GM19193 (cell line): ENCODE measurements around the gene PLA2G2C.

ENCODE experiments used
- POLR2A ChIP-seq: IDR thresholded peaks from 4 replicates; pipeline ENCODE4 v1.6.1; 2011; ENCODE audit not compliant: insufficient read depth, insufficient read length; ENCODE audit errors: extremely low read depth

Gene PLA2G2C

GRCh38 chr1:20194224-20194623 lies 7.9 kb upstream of the PLA2G2C start:
- TF ChIP-seq POLR2A = no peak

- TF ChIP-seq POLR2A = no peak
These were observed 6.6 kb upstream of the PLA2G2C start for GRCh38 chr1:20192871-20193411.

- no peak for TF ChIP-seq POLR2A
These were observed 6.0 kb upstream of the PLA2G2C start for GRCh38 chr1:20192364-20192763.

- TF ChIP-seq POLR2A = no peak
These were observed 5.0 kb upstream of the PLA2G2C start for GRCh38 chr1:20191266-20191825.

GRCh38 chr1:20190256-20191160 lies 4.2 kb upstream of the PLA2G2C start:
- TF ChIP-seq POLR2A = no peak

- no peak for TF ChIP-seq POLR2A
These were observed 3.3 kb upstream of the PLA2G2C start for GRCh38 chr1:20189664-20190063.

GRCh38 chr1:20188455-20188817 lies 2.1 kb upstream of the PLA2G2C start:
- no peak for TF ChIP-seq POLR2A

GRCh38 chr1:20187813-20188454 lies 1.6 kb upstream of the PLA2G2C start:
- no peak for TF ChIP-seq POLR2A

- no peak for TF ChIP-seq POLR2A
These were observed 940 bp upstream of the PLA2G2C start for GRCh38 chr1:20187103-20187812.

- TF ChIP-seq POLR2A = no peak
These were observed 1.1 kb downstream of the PLA2G2C start for GRCh38 chr1:20184997-20185833.

- TF ChIP-seq POLR2A = no peak
These were observed 1.8 kb downstream of the PLA2G2C start for GRCh38 chr1:20184481-20184900.

- no peak for TF ChIP-seq POLR2A
These were observed 2.6 kb downstream of the PLA2G2C start for GRCh38 chr1:20183616-20184271.

GRCh38 chr1:20183035-20183434 lies 3.3 kb downstream of the PLA2G2C start:
- no peak for TF ChIP-seq POLR2A
